HepG2 (cell line): Measurements from ENCODE around the gene SPAG5. TPM values are rescaled to one million over a fixed set of nuclear protein-coding genes. Genes with fewer than 3 reads are reported as not detected.

Experiments
- ATAC-seq: fragments of 200-7000 bp; cut with Tn5 transposase; 3 replicates; pipeline ENCODE4 v1.9.1; 2020; ENCODE audit warnings: mild to moderate bottlenecking, moderate library complexity
- BruUV-seq: library from RNA; stranded (reverse); fragments of 400-500 nt; replicated peaks from 2 replicates; lab custom pipeline; 2021; lab: Mats Ljungman, UMichigan
- CTCF ChIA-PET: fragments of 300-600 bp; formaldehyde crosslinking; extraction: SDS; loops from one replicate; lab custom pipeline; 2021; ENCODE audit warnings: low total read pairs, inconsistent platforms, low intra/inter-chr PET ratio; lab: Yijun Ruan, JAX
- POLR2A ChIA-PET: fragments of 350-600 bp; sonication (Branson Sonifier 250); formaldehyde crosslinking; loops from one replicate; lab custom pipeline; 2020; ENCODE audit warnings: antibody characterized with exemption, inconsistent platforms; lab: Yijun Ruan, JAX
- DNase-seq: peaks from one replicate; pipeline ENCODE4 v3.0.0-alpha.2; 2015; ENCODE audit warnings: low spot score
- FAIRE-seq: peaks from 3 replicates; lab custom pipeline; 2011; peaks lifted over from hg19 to GRCh38; lab: Jason Lieb, UNC
- H2AFZ ChIP-seq: one replicate; pipeline ENCODE4 v1.6.1; 2011; ENCODE audit warnings: low read length, inconsistent platforms
- H3K27ac ChIP-seq: fragments of 300-600 bp; 3 replicates; pipeline ENCODE4 v1.8.0; 2011; ENCODE audit warnings: mixed run types, mild to moderate bottlenecking, mixed read lengths, low read length, inconsistent platforms; ENCODE audit not compliant: insufficient read depth; ENCODE audit errors: extremely low read length
- H3K27me3 ChIP-seq, 2 experiments: fragments of 200-600 bp in 1 of 2; 2 replicates in 1 of 2; 3 replicates in 1 of 2; pipeline versions ENCODE4 v1.6.0 to v1.8.0; 2011; ENCODE audit warnings: low read length in 2 of 2, mild to moderate bottlenecking in 2 of 2, moderate library complexity in 2 of 2, inconsistent platforms in 1 of 2; ENCODE audit not compliant: insufficient read depth in 2 of 2, control insufficient read depth in 1 of 2
- H3K36me3 ChIP-seq, 2 experiments: fragments of 200-600 bp in 1 of 2; replicated peaks in 1 of 2; 2 replicates in 1 of 2; 3 replicates in 1 of 2; pipeline versions ENCODE4 v1.5.1 to v1.8.0; 2011; ENCODE audit warnings: low read length in 2 of 2, inconsistent platforms in 1 of 2; ENCODE audit not compliant: insufficient read depth in 2 of 2, control insufficient read depth in 1 of 2
- H3K4me1 ChIP-seq: 2 replicates; pipeline ENCODE4 v1.5.1; 2012; ENCODE audit warnings: low read length, inconsistent platforms; ENCODE audit not compliant: insufficient read depth
- H3K4me2 ChIP-seq: 2 replicates; pipeline ENCODE4 v1.6.0; 2011; ENCODE audit warnings: low read depth, low read length, inconsistent platforms
- H3K4me3 ChIP-seq, 3 experiments: fragments of 200-600 bp in 1 of 3; sonication (generic), shearing (Covaris generic) in 1 of 3; replicated peaks in 1 of 3; 2 replicates each; pipeline ENCODE4 v1.5.1; 2011 to 2016; ENCODE audit warnings: low read length in 3 of 3, inconsistent platforms in 2 of 3, low read depth in 2 of 3, mild to moderate bottlenecking in 2 of 3, control low read depth in 1 of 3, mixed read lengths in 1 of 3; ENCODE audit not compliant: insufficient read depth in 1 of 3
- H3K79me2 ChIP-seq: one replicate; pipeline ENCODE4 v1.6.1; 2011; ENCODE audit warnings: low read length, inconsistent platforms; ENCODE audit not compliant: insufficient read depth
- H3K9ac ChIP-seq: 2 replicates; pipeline ENCODE4 v1.6.0; 2011; ENCODE audit warnings: mild to moderate bottlenecking, low read depth, low read length, inconsistent platforms; ENCODE audit not compliant: insufficient read depth
- H3K9me3 ChIP-seq: 2 replicates; pipeline ENCODE4 v1.5.1; 2012; ENCODE audit warnings: mild to moderate bottlenecking, low read length
- H4K20me1 ChIP-seq: 2 replicates; pipeline ENCODE4 v1.6.0; 2011; ENCODE audit warnings: inconsistent platforms, mild to moderate bottlenecking, low read length, moderate library complexity; ENCODE audit not compliant: insufficient read depth
- HNRNPH1 ChIP-seq: fragments of 200-400 bp; formaldehyde crosslinking; optimal IDR thresholded peaks from 2 replicates; pipeline ENCODE3; 2017; ENCODE audit warnings: mild to moderate bottlenecking, low read depth, low read length
- HOXA3 ChIP-seq: sonication (generic); formaldehyde crosslinking; IDR thresholded peaks from 2 replicates; pipeline ENCODE4 v1.5.0; 2020; ENCODE audit warnings: missing genetic modification reagents
- KDM1A ChIP-seq: IDR thresholded peaks from 2 replicates; pipeline ENCODE4 v1.6.1; 2016; ENCODE audit warnings: missing compliant biosample characterization
- RFX3 ChIP-seq: IDR thresholded peaks from 2 replicates; pipeline ENCODE4 v1.6.1; 2016; ENCODE audit warnings: missing biosample characterization, missing genetic modification reagents
- THAP11 ChIP-seq: IDR thresholded peaks from 2 replicates; pipeline ENCODE4 v1.6.1; 2016; ENCODE audit warnings: missing biosample characterization, missing genetic modification reagents
- YEATS4 ChIP-seq: sonication (generic); formaldehyde crosslinking; IDR thresholded peaks from 2 replicates; pipeline ENCODE4 v1.4.0; 2020; ENCODE audit warnings: missing genetic modification reagents, borderline replicate concordance
- ZMYM3 ChIP-seq: sonication (generic); formaldehyde crosslinking; IDR thresholded peaks from 2 replicates; pipeline ENCODE4 v1.5.1; 2020; ENCODE audit warnings: mild to moderate bottlenecking, missing genetic modification reagents
- ZNF251 ChIP-seq: sonication (generic); formaldehyde crosslinking; IDR thresholded peaks from 2 replicates; pipeline ENCODE4 v1.9.0; 2021; ENCODE audit warnings: mild to moderate bottlenecking, missing genetic modification reagents
- ZNF430 ChIP-seq: sonication (generic); formaldehyde crosslinking; IDR thresholded peaks from 2 replicates; pipeline ENCODE4 v1.9.0; 2021; ENCODE audit warnings: mild to moderate bottlenecking, missing genetic modification reagents
- ZNF557 ChIP-seq: sonication (generic); formaldehyde crosslinking; IDR thresholded peaks from 2 replicates; pipeline ENCODE4 v1.4.0; 2020; ENCODE audit warnings: missing genetic modification reagents
- ZNF605 ChIP-seq: sonication (generic); formaldehyde crosslinking; IDR thresholded peaks from 2 replicates; pipeline ENCODE4 v1.8.0; 2022; ENCODE audit warnings: mild to moderate bottlenecking, missing genetic modification reagents
- ZNF629 ChIP-seq: sonication (generic); formaldehyde crosslinking; conservative IDR thresholded peaks from 2 replicates; pipeline ENCODE4 v1.5.0; 2020; ENCODE audit warnings: missing genetic modification reagents
- ZNF768 ChIP-seq: sonication (generic); formaldehyde crosslinking; IDR thresholded peaks from 2 replicates; pipeline ENCODE4 v1.4.0; 2020; ENCODE audit warnings: missing genetic modification reagents
- ZNF83 ChIP-seq: sonication (generic); formaldehyde crosslinking; IDR thresholded peaks from 2 replicates; pipeline ENCODE4 v1.4.0; 2020; ENCODE audit warnings: missing genetic modification reagents, mild to moderate bottlenecking, borderline replicate concordance
- WGBS: methylation state at CpG from one replicate; pipeline ENCODE4 v1.1.6; 2017; ENCODE audit warnings: low lambda C conversion rate; 5-methylcytosine and 5-hydroxymethylcytosine counted together
- in situ Hi-C: cut with HindIII; loops from 2 replicates; pipeline ENCODE4 v1.10.0; 2017; ENCODE audit warnings: low pct_unique_long_range_greater_than_20kb; ENCODE audit not compliant: extremely low pct_ligation_motif_present
- intact Hi-C: fragments of 100-400 bp; cut with micrococcal nuclease; formaldehyde crosslinking; loops from one replicate; pipeline ENCODE4 v1.10.0; 2022; ENCODE audit not compliant: unreplicated experiment
- polyA plus RNA-seq, 8 experiments: library from polyadenylated mRNA; depleted of rRNA in 3 of 8; stranded (reverse) in 7 of 8; unstranded in 1 of 8; fragments of >200 nt; fragmentation: Illumina TruSeq in 4 of 8; extraction: Trizol in 4 of 8; gene quantifications; 2 replicates each; pipeline versions ENCODE4 v1.2.1 to v1.2.3, GENCODE V29; 2011 to 2016; ENCODE audit warnings: low read depth in 4 of 8, missing spikeins in 1 of 8, mixed read lengths in 1 of 8; ENCODE audit not compliant: insufficient read depth in 1 of 8
- total RNA-seq, 5 experiments: library from RNA; depleted of rRNA; stranded (reverse); fragments of >200 nt; fragmentation: Illumina TruSeq; extraction: Trizol; gene quantifications; 2 replicates each; pipeline ENCODE4 v1.2.3, GENCODE V29; 2016; ENCODE audit warnings: low read depth in 1 of 5
- TF ChIP-seq, protein P1 (sequence below): IDR thresholded peaks from 2 replicates; pipeline ENCODE4 v1.6.1; 2016; ENCODE audit warnings: missing compliant biosample characterization, missing genetic modification reagents, borderline replicate concordance
- TF ChIP-seq, protein P2 (sequence below): sonication (generic); formaldehyde crosslinking; conservative IDR thresholded peaks from 2 replicates; pipeline ENCODE4 v1.8.1; 2023; ENCODE audit warnings: missing genetic modification reagents

SPAG5 gene
- total and polyA plus RNA-seq, 2 of the 13 experiments (the other 11 are each of a cell fraction or from before 2014, with no cell fraction given): 41.4 to 98.0 TPM

DNA sequence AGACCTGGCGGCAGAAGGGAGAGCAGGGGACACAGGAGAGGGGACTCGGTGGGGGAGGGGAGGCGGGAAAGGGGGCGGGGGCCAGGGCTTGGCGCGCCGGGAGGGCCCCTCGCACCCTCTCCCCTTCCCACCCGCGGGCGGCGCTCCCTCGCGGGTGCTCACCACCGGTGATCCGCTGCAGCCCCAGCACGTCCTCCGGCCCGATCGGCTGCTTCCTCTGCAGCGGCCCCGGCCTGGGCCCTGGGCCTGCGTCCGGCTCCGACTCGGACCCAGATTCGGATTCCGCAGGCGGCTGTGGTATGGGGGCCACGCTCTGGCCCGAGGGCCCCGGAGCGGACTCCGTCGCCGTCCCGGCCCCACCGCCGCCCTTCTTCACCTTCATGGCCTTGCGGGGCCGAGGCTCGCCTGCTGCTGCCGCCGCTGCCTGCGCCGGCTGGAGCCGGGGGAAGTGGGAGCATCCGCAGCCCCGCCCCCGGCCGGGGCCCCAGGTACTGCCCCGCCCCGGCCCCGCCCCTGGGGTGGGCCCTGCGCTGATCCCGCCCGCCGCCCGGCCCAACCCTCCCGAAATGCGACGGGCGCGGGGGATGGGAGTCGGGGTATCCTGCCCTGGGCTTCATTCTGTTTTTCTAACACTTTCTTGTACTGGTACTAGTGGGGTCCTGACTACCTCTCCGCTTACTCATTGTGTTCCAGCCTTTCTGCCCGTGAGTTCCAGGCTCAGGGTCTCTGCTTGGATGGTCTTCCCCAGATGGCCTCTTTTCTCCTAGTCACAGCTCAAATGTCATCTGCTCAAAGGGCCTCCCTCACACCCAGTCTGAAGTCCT lies 46.4 kb downstream of the SPAG5 start, which contains the start of gene UNC119 (continued):
- no peak for TF ChIP-seq HNRNPH1
- TF ChIP-seq ZNF251 (CRISPR knock-in tag): no peak
- TF ChIP-seq RFX3 (CRISPR knock-in tag): no peak
- TF ChIP-seq ZNF557: no peak
- TF ChIP-seq, protein P1, sequence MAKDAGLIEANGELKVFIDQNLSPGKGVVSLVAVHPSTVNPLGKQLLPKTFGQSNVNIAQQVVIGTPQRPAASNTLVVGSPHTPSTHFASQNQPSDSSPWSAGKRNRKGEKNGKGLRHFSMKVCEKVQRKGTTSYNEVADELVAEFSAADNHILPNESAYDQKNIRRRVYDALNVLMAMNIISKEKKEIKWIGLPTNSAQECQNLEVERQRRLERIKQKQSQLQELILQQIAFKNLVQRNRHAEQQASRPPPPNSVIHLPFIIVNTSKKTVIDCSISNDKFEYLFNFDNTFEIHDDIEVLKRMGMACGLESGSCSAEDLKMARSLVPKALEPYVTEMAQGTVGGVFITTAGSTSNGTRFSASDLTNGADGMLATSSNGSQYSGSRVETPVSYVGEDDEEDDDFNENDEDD (CRISPR knock-in tag): no peak

DNA sequence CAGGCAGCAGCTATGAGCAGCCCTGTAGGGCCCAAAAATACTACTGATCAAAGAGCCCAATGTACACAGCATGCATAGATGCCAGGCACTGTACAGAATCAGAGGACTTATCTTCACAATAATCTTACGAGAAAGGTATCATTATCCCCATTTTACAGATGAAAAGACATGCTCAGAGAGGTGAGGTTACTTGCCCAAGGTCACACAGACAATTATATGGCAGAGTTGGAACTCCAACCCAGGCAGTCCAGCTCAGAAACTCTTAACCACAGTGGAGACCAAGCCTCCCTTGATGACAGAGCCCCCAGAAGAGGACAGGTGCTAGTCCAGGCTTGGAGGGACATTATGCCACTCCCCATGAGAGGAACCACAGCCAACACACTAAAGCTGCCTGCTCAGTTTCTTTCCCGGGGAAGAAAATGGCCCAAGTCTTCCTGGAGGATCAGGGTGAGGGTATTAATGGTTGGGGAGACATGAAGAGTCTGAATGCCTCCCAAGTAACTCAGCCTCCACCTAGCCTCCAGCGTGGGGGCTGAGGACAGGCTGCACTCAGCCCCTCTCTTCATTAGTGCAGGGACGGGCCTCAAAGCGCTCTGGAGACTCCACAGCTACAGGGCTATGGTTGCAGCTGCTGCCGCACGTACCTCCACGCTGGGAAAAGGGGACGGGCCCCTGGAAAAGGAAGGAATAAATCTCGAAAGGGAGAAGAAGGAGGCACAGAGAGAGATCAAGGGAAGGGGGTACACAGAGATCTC lies 47.2 kb downstream of the SPAG5 start:
- no peak for FAIRE-seq
- TF ChIP-seq ZMYM3 (CRISPR knock-in tag) (peak; percentile 70), ZNF629 (peak; percentile 79), YEATS4 (CRISPR knock-in tag) (peak; percentile 44; the same call in 1 of the 2 replicates), ZNF430 (CRISPR knock-in tag) (peak; percentile 70; the same call in 1 of the 2 replicates), ZNF605 (CRISPR knock-in tag) (0 out of 2 replicates have a peak, but pooled peaks have one; percentile 31), KDM1A (CRISPR knock-in tag) (0 out of 2 replicates have a peak, but pooled peaks have one; percentile 45), ZNF768 (CRISPR knock-in tag) (peak; percentile 76; the same call in 1 of the 2 replicates), THAP11 (no peak), HOXA3 (CRISPR knock-in tag) (0 out of 2 replicates have a peak, but pooled peaks have one; percentile 3), ZNF83 (CRISPR knock-in tag) (no peak)
- TF ChIP-seq, protein P2, sequence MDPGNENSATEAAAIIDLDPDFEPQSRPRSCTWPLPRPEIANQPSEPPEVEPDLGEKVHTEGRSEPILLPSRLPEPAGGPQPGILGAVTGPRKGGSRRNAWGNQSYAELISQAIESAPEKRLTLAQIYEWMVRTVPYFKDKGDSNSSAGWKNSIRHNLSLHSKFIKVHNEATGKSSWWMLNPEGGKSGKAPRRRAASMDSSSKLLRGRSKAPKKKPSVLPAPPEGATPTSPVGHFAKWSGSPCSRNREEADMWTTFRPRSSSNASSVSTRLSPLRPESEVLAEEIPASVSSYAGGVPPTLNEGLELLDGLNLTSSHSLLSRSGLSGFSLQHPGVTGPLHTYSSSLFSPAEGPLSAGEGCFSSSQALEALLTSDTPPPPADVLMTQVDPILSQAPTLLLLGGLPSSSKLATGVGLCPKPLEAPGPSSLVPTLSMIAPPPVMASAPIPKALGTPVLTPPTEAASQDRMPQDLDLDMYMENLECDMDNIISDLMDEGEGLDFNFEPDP: 0 out of 2 replicates have a peak, but pooled peaks have one; percentile 53

More for the DNA sequence above, 47.2 kb downstream of the SPAG5 start:
- H3K4me1 ChIP-seq: peaks cover 44% of the 10 kb centered on the region
- CTCF ChIA-PET: no interaction called here
- H3K4me2 ChIP-seq: peak overlapping the region; percentile 92
- H4K20me1 ChIP-seq: no peaks in the 10 kb centered on the region
- no peak for DNase-seq
- H3K27ac ChIP-seq: no peak overlapping the region
- H3K9ac ChIP-seq: peak overlapping the region; percentile 74; the same call in 1 of the 2 replicates
- in situ Hi-C loops: no loop called here
- H3K4me3 ChIP-seq: peak overlapping the region; percentile 75 to 88 (median 85)
- no TSS peak for BruUV-seq
- WGBS: 5% methylated on average over 10 of the region's 10 CpGs
- no peaks in the 10 kb centered on the region for H3K79me2 ChIP-seq
- intact Hi-C loops: no loop called here
- POLR2A ChIA-PET: interaction anchor here (0.7 to 1.5 kb wide), 4 partner anchors 20 to 154 kb away, joined by 3 read pairs; partner anchors contain the start of genes ALDOC and PIGS
- ATAC-seq: peak; percentile 47
- H3K36me3 ChIP-seq: peaks cover 7 to 26% of the 10 kb centered on the region in 2 experiments
- no peaks in the 10 kb centered on the region for H3K9me3 ChIP-seq
- no peaks in the 10 kb centered on the region for H3K27me3 ChIP-seq
- peak overlapping the region; percentile 66 for H2AFZ ChIP-seq
